Adrenal gland (tissue), 12 donors: ENCODE measurements around the gene HNMT. TPM values are rescaled to one million over a fixed set of nuclear protein-coding genes. Genes with fewer than 3 reads are reported as not detected.

Source experiments
- DNase-seq, 7 donors: peaks; one replicate each; pipeline ENCODE4 v3.0.0-alpha.2; 2019 to 2020
- H3K27ac ChIP-seq, 5 donors: fragments of 200-600 bp; sonication (generic) in 4 of 5; 1 replicate in 3 of 5; 2 replicates in 2 of 5; pipeline versions ENCODE4 v1.5.1 to v1.8.0; 2016 to 2020; ENCODE audit warnings: mild to moderate bottlenecking in 1 of 5
- H3K27me3 ChIP-seq: fragments of 200-600 bp; 2 replicates; pipeline ENCODE4 v1.8.0; 2021
- H3K36me3 ChIP-seq, 2 donors: fragments of 200-600 bp; replicated peaks in 1 of 2; 1 replicate in 1 of 2; 2 replicates in 1 of 2; pipeline versions ENCODE4 v1.5.1 to v1.8.0; 2018 to 2022
- H3K4me1 ChIP-seq, 2 donors: fragments of 200-600 bp; replicated peaks in 1 of 2; 1 replicate in 1 of 2; 2 replicates in 1 of 2; pipeline versions ENCODE4 v1.5.1 to v1.8.0; 2018 to 2021
- H3K4me3 ChIP-seq, 4 donors: fragments of 200-600 bp; sonication (generic) in 3 of 4; one replicate each; pipeline ENCODE4 v1.5.1; 2016 to 2018
- H3K9me3 ChIP-seq, 3 donors: fragments of 200-600 bp; sonication (generic) in 1 of 3; replicated peaks in 1 of 3; 1 replicate in 2 of 3; 2 replicates in 1 of 3; pipeline versions ENCODE4 v1.5.1 to v1.8.0; 2016 to 2021
- CTCF ChIP-seq, 6 experiments: fragments of 450-650 bp in 4 of 6; fragments of 200-600 bp in 2 of 6; sonication (generic) in 1 of 6; IDR thresholded peaks; 1 replicate in 5 of 6; 2 replicates in 1 of 6; pipeline versions ENCODE4 v1.5.1 to v1.8.0; 2016 to 2021; ENCODE audit warnings: antibody characterized with exemption in 6 of 6, mild to moderate bottlenecking in 2 of 6, moderate library complexity in 1 of 6
- POLR2A ChIP-seq, 2 donors: fragments of 450-650 bp; IDR thresholded peaks; one replicate each; pipeline ENCODE4 v1.6.1; 2017; ENCODE audit warnings: antibody characterized with exemption in 2 of 2, mild to moderate bottlenecking in 2 of 2, moderate library complexity in 1 of 2
- WGBS, 4 donors: extraction: QIAGEN DNeasy Blood & Tissue Kit in 2 of 4; methylation state at CpG; one replicate each; pipeline versions ENCODE4 v1.1.5 to v1.1.7; 2013 to 2017; 5-methylcytosine and 5-hydroxymethylcytosine counted together
- intact Hi-C, 2 donors: fragments of 100-400 bp; cut with DNase I; formaldehyde crosslinking; loops; one replicate each; pipeline versions ENCODE4 v1.14.1 to v1.15.0; 2022 to 2023
- polyA plus RNA-seq, 3 donors: library from polyadenylated mRNA; stranded (reverse); fragments of 200-250 nt in 2 of 3; fragments of 350-450 nt in 1 of 3; fragmentation: Illumina TruSeq in 1 of 3; extraction: RNeasy Lipid Tissue Mini Kit (QIAGEN cat#74804) in 1 of 3; gene quantifications; one replicate each; pipeline ENCODE4 v1.2.3, GENCODE V29; 2013 to 2014
- total RNA-seq, 9 donors: library from RNA; depleted of rRNA in 4 of 9; stranded (reverse); fragments of >200 nt in 4 of 9; fragments of 120-200 nt in 1 of 9; fragmentation: NEBNext Ultra II Directional in 1 of 9; extraction: Animal tissue kit (Norgen Biotek cat#: 25700) in 1 of 9; gene quantifications; one replicate each; pipeline versions ENCODE4 v1.1.0 to v1.2.4, GENCODE V29; 2013 to 2023
- donor health status: healthy with polysubstance abuse.
- donor health status: Bipolar disorder and iron deficiency.
- donor health status: DM: yes; HTN: yes; CAD: no.
- donor health status: DM: no; HTN: no; CAD: no.
- donor health status: DM: no; HTN: no; CAD: no.
- donor health status: DM: yes; HTN: yes; CAD: no.

Gene HNMT
- total and polyA plus RNA-seq, 12 donors = 4.5 to 53.7 (median 21.3) TPM

DNA sequence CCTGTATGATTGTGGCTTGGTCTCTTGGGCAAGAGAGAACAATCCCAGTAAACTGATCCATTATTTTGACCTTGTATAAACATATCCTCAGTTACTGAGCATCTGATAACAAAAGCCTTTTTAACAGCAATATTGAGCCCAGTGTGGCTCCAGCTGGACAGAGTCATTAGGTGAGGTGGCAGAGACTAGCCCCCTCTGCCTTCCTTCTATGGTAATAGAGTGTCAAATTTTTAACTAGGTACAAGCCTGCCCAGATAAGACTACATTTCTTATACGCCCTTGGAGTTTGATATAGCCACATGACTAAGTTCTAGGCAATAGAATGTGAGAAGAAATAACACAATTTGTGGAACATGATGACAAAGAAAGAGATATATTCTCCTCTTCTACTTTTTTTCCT is 56.2 kb downstream of the HNMT start:
- DNase-seq = no peak
- intact Hi-C loops = no loop called here
- 48 to 73% (median 67%) methylated on average over 1 of the region's 1 CpG for WGBS, 4 donors

DNA sequence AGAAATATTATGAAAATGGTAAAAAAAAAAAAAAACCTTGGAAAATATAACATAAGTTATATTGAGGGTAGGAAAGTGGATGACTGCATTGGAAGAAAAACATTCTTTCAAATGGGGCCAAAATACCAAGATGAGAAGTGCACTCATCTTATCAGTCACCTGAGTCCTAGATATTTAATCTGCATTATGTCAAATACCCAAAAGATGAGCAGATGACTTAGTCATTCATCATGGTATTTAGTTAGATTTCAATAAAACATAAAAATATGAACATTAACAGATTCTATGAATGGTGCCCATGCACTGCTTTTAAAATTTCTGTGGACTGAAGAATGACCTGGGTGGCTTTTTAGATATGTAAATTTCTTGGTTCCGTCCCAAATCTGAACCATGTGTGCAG is 56.9 kb downstream of the HNMT start:
- H3K4me1 ChIP-seq = no peaks in the 10 kb centered on the region
- H3K9me3 ChIP-seq = no peaks in the 10 kb centered on the region
- H3K27ac ChIP-seq = no peak overlapping the region
- DNase-seq = no peak
- H3K36me3 ChIP-seq = no peaks in the 10 kb centered on the region
- TF ChIP-seq POLR2A (IDR thresholded peaks at IDR 0.05) (no peak), CTCF (IDR thresholded peaks at IDR 0.05) (no peak)
- H3K27me3 ChIP-seq = no peaks in the 10 kb centered on the region
- intact Hi-C loops = no loop called here
- WGBS, 4 donors = 53 to 95% (median 77%) methylated on average over 1 of the region's 1 CpG
- no peak overlapping the region for H3K4me3 ChIP-seq

More for the DNA sequence above, 56.2 kb downstream of the HNMT start:
- Histone ChIP-seq H3K4me3 (no peak overlapping the region), H3K9me3 (no peaks in the 10 kb centered on the region), H3K27me3 (no peaks in the 10 kb centered on the region), H3K27ac (no peak overlapping the region), H3K4me1 (no peaks in the 10 kb centered on the region), H3K36me3 (no peaks in the 10 kb centered on the region)
- no peak for TF ChIP-seq CTCF (IDR thresholded peaks at IDR 0.05)
- TF ChIP-seq POLR2A (IDR thresholded peaks at IDR 0.05) = no peak

DNA sequence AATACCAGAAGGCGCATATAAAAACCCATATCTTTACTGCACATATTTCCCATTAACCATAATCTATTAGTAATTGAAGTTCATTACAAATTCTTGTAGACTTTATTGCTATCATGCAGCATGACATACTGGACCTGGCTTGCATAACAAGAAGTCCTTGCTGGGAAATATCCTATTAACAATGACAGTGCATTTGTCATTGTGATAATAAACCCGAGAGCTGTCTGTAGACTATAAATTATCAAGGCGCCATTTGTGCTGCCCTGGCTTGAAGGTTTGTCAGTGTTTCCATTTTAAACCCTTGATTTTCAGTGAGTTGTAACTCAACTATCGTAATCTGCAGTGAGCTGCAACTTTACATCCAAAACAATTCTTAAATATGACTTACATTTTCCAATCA is 59.0 kb downstream of the HNMT start:
- Histone ChIP-seq H3K4me1 (no peaks in the 10 kb centered on the region), H3K36me3 (no peaks in the 10 kb centered on the region), H3K27ac (no peak overlapping the region), H3K27me3 (no peaks in the 10 kb centered on the region), H3K4me3 (no peak overlapping the region), H3K9me3 (no peaks in the 10 kb centered on the region)
- DNase-seq = no peak
- WGBS, 4 donors = 62 to 68% (median 62%) methylated on average over 4 of the region's 4 CpGs
- intact Hi-C loops = no loop called here
- TF ChIP-seq CTCF (IDR thresholded peaks at IDR 0.05) (no peak), POLR2A (IDR thresholded peaks at IDR 0.05) (no peak)

- TF ChIP-seq POLR2A (IDR thresholded peaks at IDR 0.05) = no peak
- TF ChIP-seq CTCF (IDR thresholded peaks at IDR 0.05) = no peak
- no peaks in the 10 kb centered on the region for H3K4me1 ChIP-seq
- WGBS, 4 donors = 51 to 61% (median 57%) methylated on average over 2 of the region's 2 CpGs
- no peak overlapping the region for H3K4me3 ChIP-seq
- intact Hi-C loops = no loop called here
- H3K9me3 ChIP-seq = no peaks in the 10 kb centered on the region
- H3K27ac ChIP-seq = no peak overlapping the region
- DNase-seq = no peak
- no peaks in the 10 kb centered on the region for H3K36me3 ChIP-seq
- no peaks in the 10 kb centered on the region for H3K27me3 ChIP-seq
Measured at GRCh38 chr2:138023976-138024375, 59.7 kb downstream of the HNMT start.
